ENCODE measurements around the gene HEXIM1.

- TF ChIP-seq CTCF (IDR thresholded peaks at IDR 0.05 in 4 of 5, conservative IDR thresholded peaks at IDR 0.05 in 1 of 5) (no peak), POLR2A (IDR thresholded peaks at IDR 0.05) (no peak)
Observed at GRCh38 chr17:45111850-45112249, 36.4 kb upstream of the HEXIM1 start.

All from gastrocnemius medialis (tissue), 4 donors.